HEK293 (cell line): ENCODE data around the gene GPR179.

Experiments used
- CTCF ChIA-PET: fragments of 350-600 bp; formaldehyde crosslinking; extraction: SDS; loops from one replicate; lab custom pipeline; 2021; ENCODE audit warnings: antibody characterized with exemption; lab: Yijun Ruan, JAX
- POLR2A ChIA-PET: fragments of 300-600 bp; formaldehyde crosslinking; extraction: SDS; loops from one replicate; lab custom pipeline; 2020; ENCODE audit warnings: antibody characterized with exemption, inconsistent platforms; lab: Yijun Ruan, JAX
- H3K27ac ChIP-seq: fragments of 200-500 bp; sonication (Bioruptor generic); 2 replicates; pipeline ENCODE4 v1.5.1; 2014; ENCODE audit warnings: low read depth, low read length, control low read depth, inconsistent platforms; ENCODE audit errors: extremely low read depth
- H3K36me3 ChIP-seq, 2 experiments: fragments of 200-500 bp in 1 of 2; sonication (Bioruptor generic) in 1 of 2; 1 replicate in 1 of 2; 2 replicates in 1 of 2; pipeline ENCODE4 v1.5.1; 2014 to 2017; ENCODE audit warnings: inconsistent platforms in 2 of 2, low read length in 2 of 2; ENCODE audit not compliant: control insufficient read depth in 2 of 2, insufficient read depth in 1 of 2
- H3K4me1 ChIP-seq: fragments of 200-500 bp; sonication (Bioruptor generic); 2 replicates; pipeline ENCODE4 v1.5.1; 2014; ENCODE audit warnings: mild to moderate bottlenecking, low read length, inconsistent platforms; ENCODE audit not compliant: control insufficient read depth, insufficient read depth
- H3K4me3 ChIP-seq: 2 replicates; pipeline ENCODE4 v1.5.1; 2011; ENCODE audit warnings: low read depth, mild to moderate bottlenecking, control low read depth, low read length, moderate library complexity
- H3K9me3 ChIP-seq: fragments of 200-500 bp; sonication (Bioruptor generic); 2 replicates; pipeline ENCODE4 v1.5.1; 2014; ENCODE audit warnings: low read depth, low read length, inconsistent platforms; ENCODE audit not compliant: control insufficient read depth, insufficient read depth
- ATF2 ChIP-seq: fragments of 450-650 bp; formaldehyde crosslinking; IDR thresholded peaks from 2 replicates; pipeline ENCODE4 v1.5.1; 2016; ENCODE audit warnings: missing biosample characterization, missing genetic modification characterization, low read depth
- BCL11A ChIP-seq: fragments of 450-650 bp; formaldehyde crosslinking; IDR thresholded peaks from 2 replicates; pipeline ENCODE4 v1.5.1; 2016; ENCODE audit warnings: low read depth, missing biosample characterization, missing genetic modification characterization
- GLI2 ChIP-seq: fragments of 450-650 bp; formaldehyde crosslinking; IDR thresholded peaks from 2 replicates; pipeline ENCODE4; 2017; ENCODE audit warnings: missing biosample characterization, missing genetic modification characterization, low read depth, borderline replicate concordance
- IKZF3 ChIP-seq: fragments of 450-650 bp; IDR thresholded peaks from 2 replicates; pipeline ENCODE4 v1.5.0; 2018; ENCODE audit warnings: missing biosample characterization, mild to moderate bottlenecking, missing genetic modification characterization, moderate library complexity
- SP3 ChIP-seq: fragments of 450-650 bp; formaldehyde crosslinking; IDR thresholded peaks from 2 replicates; pipeline ENCODE4 v1.5.1; 2016; ENCODE audit warnings: missing biosample characterization, missing genetic modification characterization
- SP7 ChIP-seq: fragments of 450-650 bp; formaldehyde crosslinking; IDR thresholded peaks from 2 replicates; pipeline ENCODE4 v1.5.1; 2016; ENCODE audit warnings: missing biosample characterization, missing genetic modification characterization
- ZBTB10 ChIP-seq: fragments of 450-650 bp; formaldehyde crosslinking; IDR thresholded peaks from 2 replicates; pipeline ENCODE4 v1.5.1; 2016; ENCODE audit warnings: missing biosample characterization, missing genetic modification characterization
- ZBTB17 ChIP-seq: fragments of 450-650 bp; formaldehyde crosslinking; IDR thresholded peaks from 2 replicates; pipeline ENCODE4 v1.5.1; 2016; ENCODE audit warnings: missing biosample characterization, missing genetic modification characterization
- ZNF266 ChIP-seq: fragments of 450-650 bp; formaldehyde crosslinking; IDR thresholded peaks from 2 replicates; pipeline ENCODE4 v1.5.1; 2016; ENCODE audit warnings: missing biosample characterization, missing genetic modification characterization, low read depth
- ZNF354C ChIP-seq: fragments of 450-650 bp; formaldehyde crosslinking; IDR thresholded peaks from 2 replicates; pipeline ENCODE4 v1.5.1; 2016; ENCODE audit warnings: missing biosample characterization, missing genetic modification characterization, low read depth, borderline replicate concordance
- ZNF366 ChIP-seq: fragments of 450-650 bp; formaldehyde crosslinking; conservative IDR thresholded peaks from 2 replicates; pipeline ENCODE4 v1.5.1; 2016; ENCODE audit warnings: missing biosample characterization, missing genetic modification characterization
- ZNF391 ChIP-seq: fragments of 450-650 bp; formaldehyde crosslinking; IDR thresholded peaks from 2 replicates; pipeline ENCODE4 v1.5.1; 2016; ENCODE audit warnings: low read depth, missing biosample characterization, missing genetic modification characterization, borderline replicate concordance
- ZNF398 ChIP-seq: fragments of 450-650 bp; formaldehyde crosslinking; IDR thresholded peaks from 2 replicates; pipeline ENCODE4 v1.5.1; 2017; ENCODE audit warnings: missing biosample characterization, missing genetic modification characterization
- ZNF596 ChIP-seq: fragments of 450-650 bp; IDR thresholded peaks from 2 replicates; pipeline ENCODE4 v1.5.0; 2018; ENCODE audit warnings: missing biosample characterization, mild to moderate bottlenecking, missing genetic modification characterization, moderate library complexity
- ZNF600 ChIP-seq: fragments of 450-650 bp; formaldehyde crosslinking; IDR thresholded peaks from 2 replicates; pipeline ENCODE4 v1.5.1; 2016; ENCODE audit warnings: missing biosample characterization, missing genetic modification characterization
- ZNF664 ChIP-seq: fragments of 450-650 bp; formaldehyde crosslinking; IDR thresholded peaks from 2 replicates; pipeline ENCODE4 v1.5.1; 2016; ENCODE audit warnings: missing biosample characterization, missing genetic modification characterization
- ZSCAN18 ChIP-seq: fragments of 450-650 bp; formaldehyde crosslinking; IDR thresholded peaks from 2 replicates; pipeline ENCODE4 v1.5.1; 2016; ENCODE audit warnings: missing biosample characterization, missing genetic modification characterization

GPR179 gene

GRCh38 chr17:38326996-38327792 is 16.6 kb downstream of the GPR179 start:
- Histone ChIP-seq H3K36me3 (peaks cover 14 to 20% of the 10 kb centered on the region in 2 experiments), H3K9me3 (no peaks in the 10 kb centered on the region), H3K27ac (no peak overlapping the region), H3K4me3 (no peak overlapping the region), H3K4me1 (peaks cover 4% of the 10 kb centered on the region)
- CTCF ChIA-PET, result interaction anchor here (0.6 to 6.4 kb wide), 9 partner anchors 11 to 257 kb away, joined by 3 to 51 read pairs (median 7); partner anchors contain the start of gene SOCS7
- POLR2A ChIA-PET, result interaction anchor here (0.6 to 1.7 kb wide), 2 partner anchors 12 to 24 kb away, joined by 3 to 4 read pairs; partner anchors contain the start of gene SOCS7
- TF ChIP-seq ZNF366 (tag by site-specific recombination) (no peak), ZBTB17 (no peak), GLI2 (no peak), ZNF600 (tag by site-specific recombination) (no peak), ZSCAN18 (no peak), ZNF391 (tag by site-specific recombination) (no peak), SP7 (tag by site-specific recombination) (no peak), SP3 (tag by site-specific recombination) (no peak)
- TF ChIP-seq, all 188 proteins: peak for 0

- TF ChIP-seq ZNF398 (tag by site-specific recombination) (peak; percentile 48; the same call in 1 of the 2 replicates), BCL11A (no peak), ZBTB10 (no peak), ZNF596 (no peak), ZNF664 (tag by site-specific recombination) (no peak), ZNF266 (tag by site-specific recombination) (no peak), ATF2 (tag by site-specific recombination) (no peak), IKZF3 (tag by site-specific recombination) (no peak), ZNF354C (tag by site-specific recombination) (no peak)
- ChIA-PET CTCF (interaction anchor here (0.7 to 6.4 kb wide), 7 partner anchors 10 to 157 kb away, joined by 3 to 124 read pairs (median 7); partner anchors contain the start of gene SOCS7), POLR2A (interaction anchor here (0.9 to 1.8 kb wide), 7 partner anchors 8 to 26 kb away, joined by 3 to 8 read pairs (median 4); partner anchors contain the start of gene SOCS7)
- Histone ChIP-seq H3K36me3 (peaks cover 27 to 37% of the 10 kb centered on the region in 2 experiments), H3K4me1 (peaks cover 4% of the 10 kb centered on the region), H3K4me3 (no peak overlapping the region), H3K9me3 (no peaks in the 10 kb centered on the region), H3K27ac (no peak overlapping the region)
Observed at GRCh38 chr17:38325221-38325851, 18.4 kb downstream of the GPR179 start.
